AG04449 (cell line): ENCODE results near the gene KLF7.

Experiments used
- CTCF ChIA-PET: fragments of 350-600 bp; formaldehyde crosslinking; extraction: SDS; loops from one replicate; lab custom pipeline; 2021; ENCODE audit warnings: antibody characterized with exemption; lab: Yijun Ruan, JAX
- POLR2A ChIA-PET: fragments of 400-600, 350-600 bp; formaldehyde crosslinking; extraction: SDS; loops from one replicate; lab custom pipeline; 2020; ENCODE audit warnings: antibody characterized with exemption, inconsistent platforms; lab: Yijun Ruan, JAX
- DNase-seq: peaks from one replicate; pipeline ENCODE4 v3.0.0-alpha.2; 2010; ENCODE audit warnings: low read depth, low spot score
- H3K4me3 ChIP-seq: 2 replicates; pipeline ENCODE4 v1.5.1; 2011; ENCODE audit warnings: low read depth, mild to moderate bottlenecking, control low read depth, low read length
- CTCF ChIP-seq: IDR thresholded peaks from one replicate; pipeline ENCODE4 v1.5.1; 2011; ENCODE audit warnings: mild to moderate bottlenecking, moderate library complexity, low read length, control low read depth, inconsistent platforms; ENCODE audit not compliant: insufficient read depth; ENCODE audit errors: missing control alignments

Gene KLF7

GRCh38 chr2:207150284-207150683, 15.5 kb downstream of the KLF7 start:
- POLR2A ChIA-PET, result no interaction called here
- CTCF ChIA-PET, result interaction anchor here (1.4 kb wide), 1 partner anchor 75 kb away, joined by 3 read pairs; no protein-coding TSS in a partner anchor
- H3K4me3 ChIP-seq, result no peak overlapping the region
- DNase-seq, result no peak
- TF ChIP-seq CTCF, result no peak

DNA sequence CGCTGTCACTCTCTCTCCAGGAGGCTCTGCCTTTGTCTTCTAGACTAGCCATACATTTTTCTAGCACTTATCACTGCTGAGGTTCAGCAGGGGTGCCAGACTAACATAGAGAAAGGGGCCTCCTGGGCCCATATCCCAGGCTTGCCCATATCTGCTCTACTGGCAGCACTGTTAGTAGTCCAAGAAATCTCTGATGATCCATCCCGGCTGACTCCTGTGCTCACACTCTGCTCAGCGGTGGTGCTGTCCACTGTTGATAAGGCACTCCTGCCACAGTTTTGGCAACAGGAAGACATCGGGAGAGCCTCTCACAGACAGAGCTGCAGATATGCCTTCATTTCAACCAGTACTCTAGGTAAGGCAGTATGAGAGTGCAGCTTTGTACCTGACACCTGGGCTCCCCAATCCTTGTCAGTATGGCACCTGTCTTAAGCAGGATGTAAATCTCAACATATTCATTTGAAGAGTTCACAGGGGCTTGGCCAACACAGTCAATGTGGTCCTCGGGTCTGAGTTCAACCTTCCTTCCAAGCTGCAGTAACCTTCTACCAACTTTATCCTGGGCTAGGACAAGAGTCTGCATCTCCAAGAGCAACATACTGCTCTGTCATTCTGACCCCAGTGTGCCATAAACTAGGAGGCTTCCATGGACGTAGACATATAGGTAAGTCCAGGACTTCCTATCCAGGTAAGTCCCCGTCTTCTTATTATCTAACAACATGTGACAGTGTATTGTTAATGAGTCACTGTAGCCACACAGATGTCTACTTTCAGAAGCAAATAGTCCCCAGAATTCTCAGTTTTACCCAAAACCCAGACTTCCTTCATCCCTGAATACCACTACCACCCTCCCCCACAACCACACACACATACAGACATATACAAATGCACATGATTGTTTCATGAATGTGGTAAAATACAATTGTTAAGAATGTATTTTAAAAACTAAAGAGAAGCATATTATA, 16.2 kb downstream of the KLF7 start:
- CTCF ChIA-PET, result interaction anchor here (1.4 kb wide), 1 partner anchor 76 kb away, joined by 3 read pairs; no protein-coding TSS in a partner anchor
- POLR2A ChIA-PET, result interaction anchor here (0.7 kb wide), 1 partner anchor 95 kb away, joined by 3 read pairs; no protein-coding TSS in a partner anchor
- H3K4me3 ChIP-seq, result no peak overlapping the region
- TF ChIP-seq CTCF, result no peak
- DNase-seq, result no peak

GRCh38 chr2:207148020-207148419, 17.7 kb downstream of the KLF7 start:
- POLR2A ChIA-PET, result interaction anchor here (0.6 to 0.8 kb wide), 2 partner anchors 12 to 33 kb away, joined by 3 read pairs; no protein-coding TSS in a partner anchor
- CTCF ChIA-PET, result interaction anchor here (0.8 to 2.0 kb wide), 4 partner anchors 8 to 348 kb away, joined by 3 to 9 read pairs (median 6); no protein-coding TSS in a partner anchor
- TF ChIP-seq CTCF, result no peak
- no peak overlapping the region for H3K4me3 ChIP-seq
- no peak for DNase-seq

- ChIA-PET CTCF (interaction anchor here (0.8 to 5.3 kb wide), 3 partner anchors 10 to 328 kb away, joined by 3 to 22 read pairs (median 7); no protein-coding TSS in a partner anchor), POLR2A (interaction anchor here (0.6 to 1.3 kb wide), 6 partner anchors 13 to 250 kb away, joined by 3 to 5 read pairs (median 4); no protein-coding TSS in a partner anchor)
Measured at GRCh38 chr2:207144173-207144785, 21.5 kb downstream of the KLF7 start.

More at GRCh38 chr2:207144173-207144785, 21.5 kb downstream of the KLF7 start:
- TF ChIP-seq CTCF, result no peak
- H3K4me3 ChIP-seq, result no peak overlapping the region
- no peak for DNase-seq
